K562 (cell line): ENCODE measurements around the gene ZNF790. TPM values are rescaled to one million over a fixed set of nuclear protein-coding genes. Genes with fewer than 3 reads are reported as not detected.

Experiments used
- ATAC-seq: fragments of 200-7000 bp; cut with Tn5 transposase; 3 replicates; pipeline ENCODE4 v1.9.1; 2020; ENCODE audit warnings: moderate library complexity
- BruUV-seq: library from RNA; stranded (reverse); fragments of 400-500 nt; replicated peaks from 2 replicates; lab custom pipeline; 2021; lab: Mats Ljungman, UMichigan
- CTCF ChIA-PET: fragments of 300-600 bp; formaldehyde crosslinking; extraction: SDS; loops from one replicate; lab custom pipeline; 2021; ENCODE audit warnings: low intra/inter-chr PET ratio; lab: Yijun Ruan, JAX
- POLR2A ChIA-PET: fragments of 300-600, 350-650 bp; sonication (Branson Sonifier 250); formaldehyde crosslinking; extraction: SDS; loops from one replicate; lab custom pipeline; 2021; ENCODE audit warnings: antibody characterized with exemption, inconsistent platforms; lab: Yijun Ruan, JAX
- DNase-seq, 4 experiments: peaks; one replicate each; pipeline versions ENCODE4 v3.0.0 to v3.0.0-alpha.2; 2011 to 2018; ENCODE audit warnings: low spot score in 3 of 4, mixed read lengths in 3 of 4; ENCODE audit errors: extremely low read depth in 1 of 4
- FAIRE-seq: peaks from 2 replicates; lab custom pipeline; 2011; peaks lifted over from hg19 to GRCh38; lab: Jason Lieb, UNC
- H2AFZ ChIP-seq: 2 replicates; pipeline ENCODE4 v1.6.0; 2011; ENCODE audit warnings: low read depth, low read length, control low read depth, inconsistent platforms
- H3K27ac ChIP-seq: fragments of 200-600 bp; 3 replicates; pipeline ENCODE4 v1.8.0; 2011; ENCODE audit warnings: low read depth, mild to moderate bottlenecking, control low read depth, inconsistent platforms, low read length, moderate library complexity, mixed read lengths; ENCODE audit errors: extremely low read depth
- H3K27me3 ChIP-seq, 2 experiments: fragments of 300-600 bp in 1 of 2; 2 replicates in 1 of 2; 3 replicates in 1 of 2; pipeline versions ENCODE4 v1.6.0 to v1.8.0; 2011; ENCODE audit warnings: inconsistent platforms in 2 of 2, low read length in 2 of 2, mild to moderate bottlenecking in 1 of 2, mixed read lengths in 1 of 2, moderate library complexity in 1 of 2; ENCODE audit not compliant: control insufficient read depth in 2 of 2, insufficient read depth in 2 of 2
- H3K36me3 ChIP-seq: fragments of 300-600 bp; 3 replicates; pipeline ENCODE4 v1.8.0; 2011; ENCODE audit warnings: mild to moderate bottlenecking, low read length, inconsistent platforms; ENCODE audit not compliant: control insufficient read depth, insufficient read depth
- H3K4me1 ChIP-seq, 2 experiments: fragments of 200-600 bp in 1 of 2; replicated peaks in 1 of 2; 2 replicates in 1 of 2; 3 replicates in 1 of 2; pipeline versions ENCODE4 v1.5.1 to v1.8.0; 2011; ENCODE audit warnings: inconsistent platforms in 2 of 2, low read length in 2 of 2, mild to moderate bottlenecking in 1 of 2, mixed read lengths in 1 of 2, moderate library complexity in 1 of 2; ENCODE audit not compliant: control insufficient read depth in 2 of 2, insufficient read depth in 2 of 2
- H3K4me2 ChIP-seq: 2 replicates; pipeline ENCODE4 v1.6.1; 2011; ENCODE audit warnings: low read length, control low read depth, inconsistent platforms, mixed read lengths; ENCODE audit not compliant: insufficient read depth
- H3K4me3 ChIP-seq: fragments of 200-600 bp; sonication (generic), shearing (Covaris generic); 2 replicates; pipeline ENCODE4 v1.5.1; 2016; ENCODE audit warnings: control low read depth, inconsistent platforms
- H3K79me2 ChIP-seq: fragments of 200-600 bp; 3 replicates; pipeline ENCODE4 v1.8.0; 2011; ENCODE audit warnings: low read length, inconsistent platforms; ENCODE audit not compliant: control insufficient read depth, insufficient read depth
- H3K9ac ChIP-seq, 2 experiments: 2 replicates each; pipeline versions ENCODE4 v1.6.0 to v1.6.1; 2011; ENCODE audit warnings: low read depth in 2 of 2, low read length in 2 of 2, control low read depth in 1 of 2, inconsistent platforms in 1 of 2, mild to moderate bottlenecking in 1 of 2, mixed read lengths in 1 of 2; ENCODE audit not compliant: insufficient read depth in 1 of 2
- H3K9me1 ChIP-seq: one replicate; pipeline ENCODE4 v1.6.0; 2011; ENCODE audit warnings: inconsistent platforms, mild to moderate bottlenecking, low read length, moderate library complexity; ENCODE audit not compliant: control insufficient read depth, insufficient read depth
- H3K9me3 ChIP-seq: replicated peaks from 2 replicates; pipeline ENCODE4 v1.5.1; 2011; ENCODE audit warnings: low read depth, low read length, inconsistent platforms; ENCODE audit not compliant: control insufficient read depth, insufficient read depth
- H4K20me1 ChIP-seq: replicated peaks from 2 replicates; pipeline ENCODE4 v1.6.1; 2011; ENCODE audit warnings: low read length, inconsistent platforms, mixed read lengths; ENCODE audit not compliant: control insufficient read depth, insufficient read depth
- ETS1 ChIP-seq: conservative IDR thresholded peaks from 2 replicates; pipeline ENCODE4 v1.6.1; 2011; ENCODE audit warnings: low read depth, mild to moderate bottlenecking, low read length; ENCODE audit not compliant: control insufficient read depth
- HMGXB4 ChIP-seq: sonication (generic); formaldehyde crosslinking; IDR thresholded peaks from 2 replicates; pipeline ENCODE4 v1.8.1; 2023; ENCODE audit warnings: mild to moderate bottlenecking, missing genetic modification reagents
- NCOA4 ChIP-seq: fragments of 450-650 bp; IDR thresholded peaks from 2 replicates; pipeline ENCODE4 v1.6.1; 2018; ENCODE audit warnings: mild to moderate bottlenecking; ENCODE audit not compliant: partially characterized antibody
- RFX5 ChIP-seq: IDR thresholded peaks from 2 replicates; pipeline ENCODE4 v1.6.1; 2011; ENCODE audit warnings: low read depth, mild to moderate bottlenecking, improper control_type of control experiment, low read length
- RUNX1 ChIP-seq: sonication (generic); IDR thresholded peaks from 2 replicates; pipeline ENCODE4 v1.6.1; 2016; ENCODE audit warnings: antibody characterized with exemption, low read depth
- ZNF175 ChIP-seq: fragments of 200-800 bp; sonication (Bioruptor generic); IDR thresholded peaks from 2 replicates; pipeline ENCODE4 v1.6.1; 2016; ENCODE audit warnings: low read depth, mild to moderate bottlenecking, missing genetic modification characterization, missing compliant biosample characterization
- ZNF253 ChIP-seq: fragments of 250-450 bp; sonication (Bioruptor Pico); conservative IDR thresholded peaks from 2 replicates; pipeline ENCODE4 v1.6.1; 2021; ENCODE audit warnings: mild to moderate bottlenecking
- ZNF444 ChIP-seq: fragments of 250-450 bp; sonication (Bioruptor Pico); IDR thresholded peaks from 2 replicates; pipeline ENCODE4 v1.4.0; 2020; ENCODE audit warnings: mild to moderate bottlenecking, moderate library complexity
- WGBS: fragments of 100-300 bp; shearing (Covaris generic); methylation state at CpG from one replicate; pipeline ENCODE4 v1.1.6; 2016; ENCODE audit warnings: low coverage, mixed read lengths; ENCODE audit not compliant: insufficient coverage; ENCODE audit errors: missing lambda C conversion rate; 5-methylcytosine and 5-hydroxymethylcytosine counted together
- in situ Hi-C: fragments of 300-500 bp; cut with MboI; formaldehyde crosslinking; loops from 4 replicates; pipeline ENCODE4 v1.15.0; 2018; ENCODE audit warnings: inconsistent platforms, mixed read lengths
- intact Hi-C: fragments of 100-400 bp; cut with micrococcal nuclease; formaldehyde crosslinking; loops from 2 replicates; pipeline ENCODE4 v1.14.2; 2022
- polyA plus RNA-seq, 8 experiments: library from polyadenylated mRNA; depleted of rRNA in 4 of 8; stranded (reverse) in 5 of 8; unstranded in 3 of 8; fragments of >200 nt; fragmentation: Nextera tagmentation in 2 of 8; fragmentation: Illumina TruSeq in 1 of 8; extraction: Ambion mirVana in 2 of 8; extraction: Trizol in 1 of 8; gene quantifications; 2 replicates each; pipeline versions ENCODE4 v1.2.1 to v1.2.3, GENCODE V29; 2011 to 2014; ENCODE audit warnings: inconsistent platforms in 1 of 8, missing spikeins in 1 of 8
- total RNA-seq, 7 experiments: library from RNA; depleted of rRNA in 6 of 7; stranded (reverse); fragments of >200 nt in 6 of 7; fragmentation: Illumina TruSeq in 2 of 7; extraction: Trizol in 2 of 7; gene quantifications; 2 replicates each; pipeline versions ENCODE4 v1.2.1 to v1.2.3, GENCODE V29; 2011 to 2021; ENCODE audit warnings: low replicate concordance in 1 of 7

ZNF790 gene
- total and polyA plus RNA-seq, 9 of the 15 experiments (the other 6 are each of a cell fraction or from before 2014, with no cell fraction given) = 0.33 to 1.7 (median 0.53) TPM

- BruUV-seq = no TSS peak
- H3K27me3 ChIP-seq = no peaks in the 10 kb centered on the region
- H2AFZ ChIP-seq = no peak overlapping the region
- no peak for FAIRE-seq
- no peak overlapping the region for H3K9ac ChIP-seq
- in situ Hi-C loops (no loop called here), intact Hi-C loops (no loop called here)
- H3K36me3 ChIP-seq = no peaks in the 10 kb centered on the region
- H3K79me2 ChIP-seq = no peaks in the 10 kb centered on the region
- no peak overlapping the region for H3K4me2 ChIP-seq
- no peaks in the 10 kb centered on the region for H3K4me1 ChIP-seq
- no peaks in the 10 kb centered on the region for H3K9me1 ChIP-seq
- WGBS = 28% methylated on average over 16 of the region's 19 CpGs
- CTCF ChIA-PET = no interaction called here
- TF ChIP-seq ZNF175 (CRISPR knock-in tag) (no peak), NCOA4 (no peak), RFX5 (no peak), HMGXB4 (CRISPR knock-in tag) (no peak), ETS1 (no peak), ZNF444 (CRISPR knock-in tag) (no peak), ZNF253 (CRISPR knock-in tag) (no peak), RUNX1 (no peak)
- no peaks in the 10 kb centered on the region for H3K9me3 ChIP-seq
- POLR2A ChIA-PET = no interaction called here
- H4K20me1 ChIP-seq = no peaks in the 10 kb centered on the region
- ATAC-seq = no peak
- no peak for DNase-seq
- H3K4me3 ChIP-seq = no peak overlapping the region
- H3K27ac ChIP-seq = no peak overlapping the region
These were observed 41.5 kb downstream of the ZNF790 start for GRCh38 chr19:36796714-36796992.
